ENCODE data around the gene RNFT2. TPM values are rescaled to one million over a fixed set of nuclear protein-coding genes. Genes with fewer than 3 reads are reported as not detected.
"Not testable (repeated sequence)": the region's sequence is repeated elsewhere in the genome, so short reads cannot be mapped to it uniquely, and the experiment has no call there.

RNFT2 gene
- polyA plus RNA-seq, 3 donors: 4.2 to 6.3 (median 5.5) TPM

DNA sequence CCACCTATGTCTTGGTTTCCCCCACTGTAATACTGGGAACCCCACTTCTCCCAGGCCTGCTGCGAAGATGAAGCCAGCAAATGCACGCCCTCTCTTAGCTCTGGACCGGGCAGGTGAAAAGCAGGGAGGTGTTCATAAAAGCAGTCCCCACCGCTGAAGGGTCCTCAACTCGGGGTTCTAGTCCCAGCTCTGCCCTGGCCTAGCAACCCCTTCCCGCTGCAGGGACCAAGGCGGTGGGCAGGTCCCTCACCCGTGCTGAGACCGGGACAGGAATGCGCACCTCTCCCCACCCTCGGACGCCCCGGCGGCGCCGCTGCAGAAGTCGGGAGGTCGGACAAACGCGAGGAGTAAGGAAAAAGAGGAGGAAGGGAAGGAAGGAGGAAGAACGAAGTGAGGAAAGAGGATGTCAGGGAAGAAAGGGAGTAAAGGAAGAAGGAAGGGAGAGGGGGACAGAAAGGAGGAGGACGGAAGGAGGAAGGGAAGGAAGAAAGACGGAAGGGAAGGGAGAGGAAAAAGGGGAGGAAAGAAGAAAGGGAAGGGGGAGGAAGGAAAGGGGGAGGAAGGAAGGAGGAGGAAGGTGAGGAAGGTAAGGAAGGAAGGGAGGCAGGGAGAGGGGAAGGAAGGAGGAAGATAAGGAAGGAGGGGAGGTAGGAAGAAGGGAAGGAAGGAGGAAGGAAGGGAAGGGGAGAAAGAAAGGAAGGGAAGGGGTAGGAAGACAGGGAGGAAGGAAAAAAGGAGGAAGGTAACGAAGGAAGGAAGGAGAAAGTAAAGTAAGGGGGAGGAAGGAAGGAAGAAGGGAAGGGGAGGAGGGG, 947 bp upstream of the RNFT2 start:
- DNase-seq: no peak

DNA sequence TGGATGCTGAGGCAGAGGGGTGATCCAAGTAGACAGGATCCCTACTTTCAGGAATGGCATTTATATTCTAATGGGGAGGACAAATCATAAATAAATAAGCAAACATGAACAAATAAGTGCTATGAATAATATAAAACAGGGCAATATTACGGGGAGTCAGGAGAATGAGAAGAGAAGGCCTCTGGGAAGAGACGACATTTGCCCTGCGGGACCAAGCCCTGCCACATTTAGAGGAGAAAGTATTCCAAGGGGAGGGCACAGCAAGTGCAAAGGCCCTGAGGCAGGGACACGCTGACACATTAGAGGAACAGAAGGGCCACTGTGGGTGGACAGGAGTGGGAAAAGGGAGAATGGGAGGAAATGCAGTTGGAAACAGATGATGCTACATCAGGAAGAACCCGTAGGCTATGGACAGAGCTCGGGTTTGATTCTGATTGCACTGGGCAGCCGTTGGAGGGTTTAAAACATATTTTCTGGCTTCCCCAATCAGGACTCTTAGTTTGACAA, 1.3 kb downstream of the RNFT2 start:
- no peak for DNase-seq

DNA sequence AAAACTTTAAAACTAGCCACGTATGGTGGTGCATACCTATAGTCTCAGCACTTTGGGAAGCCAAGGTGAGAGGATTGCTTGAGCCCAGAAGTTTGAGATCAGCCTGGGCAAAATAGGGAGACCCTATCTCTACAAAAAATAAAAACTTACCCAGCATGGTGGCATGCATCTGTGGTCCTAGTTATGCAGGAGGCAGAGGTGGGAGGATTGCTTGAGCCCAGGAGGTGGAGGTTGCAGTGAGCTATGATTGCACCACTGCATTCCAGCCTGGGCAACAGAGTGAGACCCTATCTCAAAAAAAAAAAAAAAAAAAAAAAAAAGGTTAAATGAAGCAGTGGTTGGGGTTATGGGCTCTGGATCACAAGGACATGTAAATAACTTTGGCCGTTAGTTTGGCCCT, 4.7 kb downstream of the RNFT2 start:
- not testable (repeated sequence) for DNase-seq

DNA sequence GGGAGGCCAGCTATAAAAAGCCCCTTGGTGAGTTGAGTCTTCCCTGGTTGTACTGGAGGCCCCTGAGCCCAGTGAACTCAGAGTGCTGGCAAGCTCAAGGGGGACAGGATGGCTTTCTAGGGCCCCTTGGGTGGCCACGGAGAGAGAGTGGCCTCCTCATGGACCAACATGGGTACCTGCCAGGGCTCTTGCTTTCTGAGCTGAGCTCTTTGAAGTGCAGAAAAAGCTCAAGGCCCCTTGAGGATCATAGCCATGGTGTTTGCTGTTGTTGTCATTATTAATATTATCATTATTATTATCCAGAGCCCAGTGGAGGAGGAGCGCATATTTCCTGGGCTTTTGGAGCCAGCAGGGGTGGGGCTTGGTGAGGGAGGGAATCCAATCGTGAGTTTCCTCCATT, 6.7 kb downstream of the RNFT2 start:
- no peak for DNase-seq

DNA sequence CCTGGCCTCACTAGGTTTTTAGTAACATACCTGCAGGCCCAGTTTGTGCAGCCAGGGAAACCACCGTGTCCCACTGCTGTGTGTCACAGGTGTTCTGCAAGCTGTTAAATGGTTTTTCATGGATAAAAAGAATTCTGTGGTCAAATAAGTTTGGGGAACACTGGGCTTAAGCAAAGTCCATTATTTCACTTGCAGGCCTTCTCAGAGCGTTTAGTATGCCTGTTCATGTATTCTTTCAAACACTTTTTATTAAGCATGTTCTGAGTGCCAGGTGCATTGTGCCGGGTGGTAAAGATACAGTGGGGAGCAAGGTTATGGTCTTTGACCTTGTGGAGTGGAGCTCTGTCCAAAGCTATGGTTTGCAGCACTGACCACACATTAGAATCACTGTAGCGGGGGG, 7.4 kb downstream of the RNFT2 start:
- no peak for DNase-seq

DNA sequence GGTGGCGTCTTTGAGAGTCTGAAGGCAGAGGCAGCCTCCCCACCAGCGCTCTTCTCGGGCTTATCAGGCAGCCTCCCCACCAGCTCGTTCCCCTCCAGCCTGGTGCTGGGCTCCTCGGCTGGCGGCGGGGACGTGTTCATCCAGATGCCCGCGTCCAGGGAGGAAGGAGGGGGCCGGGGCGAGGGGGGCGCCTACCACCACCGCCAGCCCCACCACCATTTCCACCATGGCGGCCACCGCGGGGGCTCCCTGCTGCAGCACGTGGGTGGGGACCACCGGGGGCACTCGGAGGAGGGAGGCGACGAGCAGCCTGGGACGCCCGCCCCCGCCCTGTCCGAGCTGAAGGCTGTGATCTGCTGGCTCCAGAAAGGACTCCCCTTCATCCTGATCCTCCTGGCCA, 11.8 kb downstream of the RNFT2 start:
- DNase-seq: no peak

DNA sequence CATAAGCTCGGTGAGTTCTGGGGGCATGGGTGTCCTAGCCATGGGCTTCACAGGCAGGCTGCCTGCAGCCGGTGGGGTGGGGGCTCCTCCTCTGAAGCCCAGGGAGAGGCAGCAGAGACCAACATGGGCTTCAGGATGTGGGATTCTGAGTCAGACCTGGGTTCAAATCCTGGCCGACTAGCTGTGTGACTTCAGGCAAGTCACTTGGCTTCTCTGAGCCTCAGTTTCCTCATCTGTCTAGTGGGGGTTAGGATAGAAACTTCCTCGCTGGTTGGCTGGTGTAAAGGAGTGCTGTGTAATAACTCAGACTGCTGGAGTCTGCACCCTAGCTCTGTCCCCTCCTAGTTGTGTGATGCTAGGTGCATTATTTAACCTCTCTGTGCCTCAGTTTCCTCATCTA, 12.2 kb downstream of the RNFT2 start:
- DNase-seq: no peak

DNA sequence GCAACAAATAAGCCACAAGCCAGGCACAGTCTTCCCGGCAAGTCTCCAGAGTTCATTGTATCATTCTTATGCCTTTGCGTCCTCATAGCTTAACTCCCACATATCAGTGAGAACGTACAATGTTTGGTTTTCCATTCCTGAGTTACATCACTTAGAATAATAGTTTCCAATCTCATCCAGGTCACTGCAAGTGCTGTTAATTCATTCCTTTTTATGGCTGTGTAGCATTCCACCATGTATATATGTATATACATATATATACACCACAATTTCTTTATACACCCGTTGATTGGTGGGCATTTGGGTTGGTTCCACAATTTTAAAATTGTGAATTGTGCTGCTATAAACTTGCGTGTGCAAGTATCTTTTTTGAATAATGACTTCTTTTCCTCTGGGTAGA, 16.0 kb downstream of the RNFT2 start:
- DNase-seq: not testable (repeated sequence)

DNA sequence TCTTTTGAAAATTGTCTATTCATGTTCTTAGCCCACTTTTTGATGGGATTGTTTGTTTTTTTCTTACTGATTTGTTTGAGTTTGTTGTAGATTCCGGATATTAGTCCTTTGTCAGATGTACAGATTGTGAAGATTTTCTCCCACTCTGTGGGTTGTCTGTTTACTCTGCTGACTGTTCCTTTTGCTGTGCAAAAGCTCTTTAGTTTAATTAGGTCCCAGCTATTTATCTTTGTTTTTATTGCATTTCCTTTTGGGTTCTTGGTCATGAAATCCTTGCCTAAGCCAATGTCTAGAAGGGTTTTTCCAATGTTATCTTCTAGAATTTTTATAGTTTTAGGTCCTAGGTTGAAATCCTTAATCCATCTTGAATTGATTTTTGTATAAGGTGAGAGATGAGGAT, 16.7 kb downstream of the RNFT2 start:
- DNase-seq: not testable (repeated sequence)

DNA sequence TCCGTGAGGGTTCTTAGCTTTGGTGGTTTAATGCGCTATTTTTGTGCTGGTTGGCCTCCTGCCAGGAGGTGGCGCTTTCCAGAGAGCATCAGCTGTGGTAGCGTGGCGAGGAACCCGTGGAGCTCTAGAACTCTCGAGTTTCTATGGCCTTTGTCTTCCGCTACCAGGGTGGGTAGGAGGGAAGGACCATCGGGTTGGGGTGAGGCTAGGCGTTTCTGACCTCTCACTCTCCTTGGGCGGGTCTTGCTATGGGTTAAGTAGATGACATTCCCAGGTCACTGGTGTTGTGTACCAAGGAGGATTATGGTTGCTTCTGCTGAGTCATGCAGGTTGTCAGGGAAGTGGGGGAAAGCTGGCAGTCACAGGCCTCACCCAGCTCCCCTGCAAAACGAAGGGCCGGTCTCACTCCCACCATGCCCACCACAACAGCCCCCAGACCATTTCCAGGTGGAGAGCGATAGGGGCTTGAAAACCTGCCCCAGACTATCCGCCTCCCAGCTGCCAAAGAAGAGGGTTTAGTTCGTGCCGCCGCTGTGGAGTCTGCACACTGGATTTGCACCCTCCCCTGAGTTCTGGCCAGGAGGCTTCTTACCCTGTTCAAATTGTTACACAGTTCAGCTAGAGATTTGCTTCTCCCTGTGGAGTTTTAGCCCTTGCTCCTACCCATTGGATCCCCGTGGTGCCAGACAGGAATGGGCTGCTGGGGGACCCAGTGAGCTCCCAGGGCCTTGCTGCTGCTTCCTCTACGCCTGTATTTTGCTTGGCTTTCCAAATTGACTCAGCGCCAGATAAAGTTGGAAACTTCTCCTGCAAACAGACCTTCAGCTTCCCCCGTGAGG, 21.9 kb downstream of the RNFT2 start:
- DNase-seq: no peak

DNA sequence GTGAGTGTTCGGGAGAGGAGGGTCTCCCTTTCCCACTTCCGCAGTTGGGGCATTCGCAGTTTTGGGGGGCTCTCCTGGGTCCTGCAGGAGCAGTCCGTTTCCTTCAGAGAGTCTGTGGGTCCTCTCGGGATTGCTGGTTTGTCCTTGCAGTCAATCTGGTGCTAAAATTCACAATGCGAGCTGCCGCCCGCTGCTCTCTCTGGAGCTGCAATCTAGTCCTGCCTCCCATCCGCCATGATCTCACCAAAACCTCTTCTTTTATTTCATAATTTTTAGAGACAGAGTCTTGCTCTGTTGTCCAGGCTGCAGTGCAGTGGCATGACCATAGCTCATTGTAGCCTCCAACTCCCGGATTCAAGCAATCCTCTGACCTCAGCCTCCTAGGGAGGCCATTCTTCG, 22.5 kb downstream of the RNFT2 start:
- DNase-seq: no peak

DNA sequence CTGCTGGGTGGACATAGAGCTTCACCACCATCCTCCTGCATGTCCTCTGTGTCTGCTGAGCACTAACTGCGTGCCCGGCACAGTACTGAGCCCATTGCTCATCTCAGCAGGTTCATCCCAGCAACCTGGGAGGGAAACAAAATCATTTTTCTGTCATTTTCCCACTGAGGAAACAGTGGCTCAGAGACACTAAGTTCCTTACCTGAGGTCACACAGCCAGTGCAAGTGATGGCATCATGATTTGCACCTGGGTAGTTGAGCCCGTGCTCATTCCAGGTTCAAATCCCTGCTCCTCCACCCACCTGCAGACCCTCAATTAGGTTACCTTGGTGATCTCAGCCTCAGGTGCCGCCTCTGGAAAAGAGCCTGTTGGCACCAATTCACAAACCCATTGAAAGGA, 23.4 kb downstream of the RNFT2 start:
- no peak for DNase-seq

DNA sequence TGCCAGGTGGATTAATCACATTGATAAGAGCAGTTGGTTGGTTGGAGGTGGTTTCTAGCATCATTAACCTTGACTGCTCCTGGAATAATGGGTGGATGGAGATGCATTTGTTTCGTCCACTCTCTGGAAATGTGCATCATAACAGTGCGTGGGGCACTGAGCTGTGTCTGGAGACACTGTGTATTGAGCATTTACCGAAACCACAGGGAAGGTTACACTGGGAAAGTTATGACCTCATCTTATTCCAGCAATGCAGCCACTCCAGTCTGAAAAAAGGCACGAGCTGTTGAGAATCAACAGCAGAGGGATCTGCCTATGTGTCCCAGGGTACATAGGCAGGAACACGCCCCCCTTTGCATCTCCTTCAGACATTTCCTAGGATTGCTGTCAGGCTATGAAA, 27.2 kb downstream of the RNFT2 start:
- DNase-seq: no peak

DNA sequence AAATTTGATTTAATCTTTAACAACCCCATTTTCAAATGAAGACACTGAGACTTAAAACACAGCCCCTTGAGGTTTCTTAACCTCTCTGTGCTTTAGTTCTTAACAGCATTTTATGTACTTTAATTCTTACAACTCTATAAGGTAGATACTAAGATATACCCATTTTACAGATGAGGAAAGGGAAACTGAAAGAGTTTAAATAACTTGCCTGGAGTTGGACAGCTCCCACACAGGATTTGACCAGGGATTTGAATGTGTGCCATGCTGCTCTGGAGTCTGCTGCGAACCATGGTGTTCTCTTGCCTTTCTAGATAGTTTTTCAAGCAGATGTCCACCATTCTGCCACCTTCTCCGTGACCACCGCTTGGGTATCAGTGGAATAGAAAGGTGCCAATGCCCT, 28.2 kb downstream of the RNFT2 start:
- DNase-seq: no peak

DNA sequence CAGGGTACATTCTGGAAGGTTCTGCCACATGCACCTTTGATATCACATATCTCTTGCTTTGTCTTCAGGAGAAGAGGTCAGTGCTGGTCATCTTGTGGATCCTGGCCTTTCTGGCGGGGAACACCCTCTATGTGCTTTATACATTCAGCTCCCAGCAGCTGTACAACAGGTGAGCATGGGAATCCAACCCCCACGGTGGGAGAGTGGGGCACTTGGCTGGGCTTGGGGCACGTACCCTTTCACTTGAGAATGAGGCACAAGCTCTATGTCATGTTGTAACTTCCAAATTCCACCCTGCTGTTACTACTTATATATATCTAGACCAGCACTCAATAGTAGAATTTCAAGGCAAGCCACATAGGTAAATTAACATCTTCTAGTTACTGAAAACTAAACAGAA, 28.6 kb downstream of the RNFT2 start:
- DNase-seq: no peak

DNA sequence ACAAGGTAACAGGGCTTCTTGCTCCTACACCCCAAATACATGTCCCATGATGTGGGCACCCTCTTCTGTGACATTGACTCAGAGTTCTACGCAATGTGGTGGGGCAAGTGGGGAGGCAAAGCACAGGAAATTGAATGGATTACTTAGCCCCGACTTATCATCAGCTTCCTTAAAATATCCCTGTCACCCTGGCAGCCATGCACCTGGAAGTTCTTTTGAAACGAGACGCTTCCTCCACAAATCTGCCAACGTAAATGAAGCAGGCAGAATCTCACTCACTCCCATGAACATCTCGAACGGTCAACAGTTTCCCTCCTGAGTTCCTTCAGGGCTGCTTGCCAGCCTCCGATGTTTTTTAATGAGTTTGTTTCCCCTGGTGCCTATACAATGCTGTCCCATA, 33.5 kb downstream of the RNFT2 start:
- no peak for DNase-seq

DNA sequence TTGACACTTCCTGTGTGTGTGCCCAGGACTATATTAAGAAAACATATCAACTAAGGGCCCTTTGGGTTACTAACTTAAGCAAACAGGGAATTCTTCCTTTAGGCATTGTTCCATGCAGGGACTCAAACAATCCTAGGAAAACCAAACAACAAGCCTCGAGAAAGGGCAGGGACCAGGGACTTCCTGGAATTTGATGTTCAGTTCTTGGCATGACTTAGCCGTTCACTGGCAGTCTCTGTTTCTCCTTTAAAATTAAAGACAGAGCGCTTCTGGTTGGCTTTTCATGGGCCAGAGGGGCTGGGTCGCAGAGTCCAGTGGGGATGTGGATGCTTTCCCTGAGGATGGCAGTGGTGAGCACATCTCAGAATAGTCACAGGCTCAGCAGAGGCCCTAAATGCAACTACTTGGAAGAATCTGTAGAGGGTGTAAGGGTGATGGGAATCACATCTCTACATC, 35.2 kb downstream of the RNFT2 start:
- no peak for DNase-seq

DNA sequence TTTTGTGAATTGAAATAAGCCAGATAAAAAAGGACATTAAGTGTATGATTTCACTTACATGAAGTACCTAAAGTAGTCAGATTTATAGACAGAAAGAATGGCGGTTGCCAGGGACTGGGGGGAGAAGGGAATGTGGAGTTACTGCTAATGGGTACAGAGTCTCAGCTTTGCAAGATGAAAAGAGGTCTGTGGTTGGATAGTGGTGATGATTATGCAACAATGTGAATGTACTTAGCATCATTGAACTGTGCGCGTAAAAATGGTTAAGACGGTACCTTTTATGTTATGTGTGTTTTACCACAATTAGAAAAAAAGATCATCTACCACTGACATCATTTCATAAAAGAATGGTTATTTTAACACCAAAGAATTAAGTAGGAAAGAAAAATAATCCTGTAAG, 35.9 kb downstream of the RNFT2 start:
- no peak for DNase-seq

DNA sequence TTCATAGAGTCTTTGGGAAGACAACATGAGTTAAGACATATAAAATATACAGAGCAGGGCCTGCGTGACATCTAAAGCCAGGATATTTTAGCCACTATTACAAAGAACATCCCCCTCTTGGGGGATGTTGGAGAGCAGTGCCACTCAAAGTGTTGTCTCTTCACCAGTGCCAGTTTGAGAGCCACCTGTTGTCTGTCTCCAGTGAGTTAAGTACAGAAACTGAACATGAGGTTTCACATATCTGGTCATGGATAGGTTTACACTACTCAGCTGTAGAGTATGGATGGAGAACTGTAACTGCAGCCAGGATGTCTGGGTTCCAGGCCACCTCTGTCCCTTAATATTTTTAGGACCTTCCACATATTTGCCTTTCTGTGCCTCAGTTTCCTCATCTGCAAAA, 39.1 kb downstream of the RNFT2 start:
- no peak for DNase-seq

DNA sequence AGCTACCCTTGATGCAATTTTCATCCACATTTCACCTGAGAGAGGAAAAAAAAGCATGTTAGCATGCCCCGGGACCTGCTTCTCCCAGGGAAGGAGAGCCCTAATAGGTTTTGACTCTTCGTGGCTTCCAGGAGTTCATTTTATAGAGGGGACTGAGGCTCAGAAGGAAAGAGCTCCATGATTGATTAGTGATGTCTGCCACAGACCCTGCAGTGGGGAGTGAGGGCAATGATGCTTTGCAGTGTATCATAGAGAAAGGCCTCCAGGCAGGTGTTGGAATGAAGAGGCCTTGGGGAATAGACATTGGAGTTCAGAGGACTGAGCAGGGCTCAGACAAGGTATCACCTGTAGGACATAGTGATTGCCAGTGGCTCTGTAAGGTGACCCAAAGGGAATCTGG, 41.5 kb downstream of the RNFT2 start:
- no peak for DNase-seq

DNA sequence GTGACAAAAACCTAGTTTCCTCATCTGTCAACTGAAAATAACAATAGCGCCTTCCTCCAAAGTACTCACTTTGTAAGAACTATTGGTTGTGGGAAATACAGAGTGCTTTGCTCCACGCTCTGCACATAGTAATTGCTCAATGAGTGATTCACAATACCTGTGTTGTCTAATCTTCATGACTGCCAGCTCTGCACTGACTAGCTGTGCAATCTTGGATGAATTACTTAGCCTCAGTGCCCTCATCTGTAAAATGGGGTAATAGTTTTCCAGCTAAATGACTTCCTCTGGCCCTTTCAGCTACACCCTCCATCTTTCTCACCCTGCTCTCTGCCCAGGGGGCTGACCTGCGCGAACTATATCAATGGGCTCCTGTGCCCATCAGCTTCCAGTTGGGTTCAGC, 42.8 kb downstream of the RNFT2 start:
- no peak for DNase-seq

DNA sequence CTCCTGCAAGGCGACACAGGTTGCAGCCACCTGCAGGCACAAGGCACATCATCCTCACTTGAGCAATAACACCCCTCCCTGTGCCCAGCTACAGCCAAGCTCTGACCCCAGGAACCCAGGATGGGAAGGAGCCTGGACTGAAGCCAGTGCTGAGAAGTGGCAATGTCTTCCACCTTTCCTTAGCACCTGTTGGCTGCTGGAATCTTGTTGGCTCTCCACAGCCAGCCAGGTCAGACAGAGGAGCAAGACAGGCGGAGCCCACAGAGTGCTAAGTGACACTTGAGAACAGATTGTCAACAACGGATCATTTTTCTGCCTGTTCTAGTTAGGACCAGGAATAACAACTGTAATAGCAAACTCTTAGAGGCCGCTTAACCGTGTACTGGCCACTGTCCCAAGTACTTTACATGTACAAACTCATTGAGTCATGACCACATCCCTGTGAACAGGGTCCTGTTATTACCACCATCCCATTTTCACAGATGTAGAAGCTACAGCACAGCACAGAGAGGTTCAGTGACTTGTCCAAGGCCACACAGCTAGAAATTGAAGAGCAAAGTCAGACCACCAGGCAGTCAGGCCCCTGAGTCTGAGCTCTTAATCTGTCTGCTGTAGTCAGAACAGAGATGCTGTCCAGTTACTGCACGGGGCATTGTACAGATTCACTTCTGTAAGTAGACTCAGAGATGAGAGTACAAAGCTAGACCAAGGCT, 45.6 kb downstream of the RNFT2 start:
- DNase-seq: no peak

DNA sequence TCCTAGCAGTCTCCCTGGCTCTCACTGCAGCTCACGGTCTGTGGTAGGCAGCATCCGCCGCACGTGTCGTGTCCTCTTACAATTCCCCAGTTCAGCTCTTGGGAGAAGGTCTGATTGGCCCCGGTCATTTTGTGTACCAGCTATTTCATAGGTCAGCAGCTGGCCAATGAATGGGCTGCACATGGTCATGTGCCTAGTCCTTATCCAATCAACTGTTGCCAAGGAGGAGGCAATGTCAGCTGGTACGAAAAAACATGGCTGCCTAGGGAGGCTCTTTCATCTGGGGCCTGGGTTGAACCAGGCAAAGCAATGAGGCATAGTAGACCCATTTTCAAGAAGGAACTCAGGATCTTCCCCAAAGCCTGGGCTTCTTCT, 46.1 kb downstream of the RNFT2 start:
- no peak for DNase-seq
